HG03469 (cell line): ENCODE data around the gene CTLA4.

Experiments used
- ATAC-seq: cut with Tn5 transposase; IDR thresholded peaks from one replicate; pipeline ENCODE4 v1.9.1; 2021; ENCODE audit warnings: mild to moderate bottlenecking, moderate library complexity, moderate number of reproducible peaks; ENCODE audit not compliant: unreplicated experiment

The CTLA4 gene

DNA sequence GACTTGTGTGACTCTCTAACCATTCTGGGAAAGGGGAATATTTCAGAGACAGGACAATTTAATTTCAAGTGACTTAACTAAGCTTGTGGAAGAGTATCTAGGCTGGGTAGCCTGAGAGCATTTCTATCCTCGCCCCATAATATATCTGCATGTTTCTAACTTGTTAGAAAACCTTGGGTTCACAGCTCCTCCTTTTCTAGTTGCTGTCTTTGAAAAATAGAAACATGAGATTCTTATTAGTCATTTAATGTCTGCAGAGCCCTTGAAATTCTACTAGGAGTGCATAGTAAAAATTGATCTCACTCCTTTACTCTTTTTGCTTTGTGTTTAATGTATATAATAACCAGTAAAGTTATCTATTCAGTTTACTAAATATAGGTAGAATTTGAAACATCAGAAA, 22.4 kb downstream of the CTLA4 start:
- ATAC-seq, result no peak

DNA sequence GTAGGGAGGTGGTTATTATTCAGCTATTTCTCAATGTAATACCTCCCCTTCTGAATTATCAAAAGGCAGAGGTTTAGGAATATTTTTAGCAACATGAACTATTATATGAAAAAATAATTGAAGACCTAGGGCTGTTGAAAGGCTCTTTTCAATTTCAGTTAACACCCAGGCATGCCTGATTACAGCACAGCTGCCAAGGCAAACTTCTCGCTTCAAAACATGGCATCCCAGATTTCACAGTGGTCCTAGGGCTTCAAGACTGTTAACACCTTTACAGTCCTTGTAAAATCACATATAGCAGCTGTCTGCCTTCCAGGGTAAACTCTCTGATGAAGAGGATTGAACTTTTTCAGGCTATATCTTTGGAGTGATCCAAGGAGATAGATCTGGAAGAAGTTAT, 23.2 kb downstream of the CTLA4 start:
- no peak for ATAC-seq

DNA sequence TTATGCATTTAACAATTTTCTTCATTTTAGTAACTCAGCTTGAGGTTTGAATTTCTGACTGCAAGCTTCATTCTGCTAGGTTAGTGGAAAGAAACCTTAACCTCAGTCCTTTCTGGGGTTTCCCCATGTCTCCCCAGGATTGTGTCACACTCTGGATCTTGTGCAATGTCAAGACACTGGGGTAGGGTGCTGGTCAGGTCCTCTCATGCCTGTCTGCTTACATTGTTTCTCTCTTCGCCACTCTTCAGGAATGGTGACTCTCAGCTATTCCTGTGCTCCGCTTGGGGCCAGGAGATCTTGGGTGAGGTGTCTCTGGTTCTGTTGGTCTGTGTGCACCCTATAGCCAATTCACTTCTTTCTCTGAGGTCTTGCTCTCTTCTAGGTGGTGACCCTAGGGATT, 23.9 kb downstream of the CTLA4 start:
- no peak for ATAC-seq

DNA sequence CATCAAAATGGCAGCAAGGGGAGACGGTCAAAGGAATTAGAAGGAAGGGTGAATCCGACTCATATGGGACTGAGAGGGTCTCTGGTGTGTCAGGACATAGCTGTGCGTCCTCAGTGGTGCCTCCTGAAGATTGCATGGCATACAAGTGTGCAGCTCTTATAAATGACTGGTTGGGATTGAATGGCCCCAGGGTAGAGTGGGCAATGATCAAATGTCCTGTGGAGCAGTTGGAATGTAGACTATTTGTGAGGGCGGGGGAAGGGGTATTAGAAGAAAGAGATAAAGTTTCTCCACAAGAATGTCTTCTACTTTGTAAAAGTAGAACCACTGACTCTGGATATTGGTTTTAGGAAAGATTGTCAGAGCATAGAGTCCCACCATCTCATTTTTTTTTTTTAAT, 24.6 kb downstream of the CTLA4 start:
- ATAC-seq, result no peak

DNA sequence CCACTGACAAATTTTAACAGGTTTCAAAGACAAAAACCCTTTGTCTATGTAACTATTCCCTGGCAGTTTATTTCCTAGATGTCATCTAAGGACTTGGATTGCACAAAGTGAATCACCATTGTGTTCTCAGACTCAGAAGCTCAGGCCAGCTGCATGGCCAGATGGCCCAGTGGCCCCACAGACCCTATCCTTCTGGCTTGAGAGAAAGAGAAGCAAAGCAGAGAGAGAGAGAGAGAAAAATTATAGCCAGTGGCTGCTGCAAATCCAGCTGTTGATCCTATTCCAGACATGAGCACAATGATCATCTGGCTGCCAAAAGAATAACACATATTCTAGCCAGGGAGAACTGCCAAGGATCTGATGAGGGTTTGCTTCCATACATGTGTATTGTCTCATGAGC, 25.8 kb downstream of the CTLA4 start:
- no peak for ATAC-seq

DNA sequence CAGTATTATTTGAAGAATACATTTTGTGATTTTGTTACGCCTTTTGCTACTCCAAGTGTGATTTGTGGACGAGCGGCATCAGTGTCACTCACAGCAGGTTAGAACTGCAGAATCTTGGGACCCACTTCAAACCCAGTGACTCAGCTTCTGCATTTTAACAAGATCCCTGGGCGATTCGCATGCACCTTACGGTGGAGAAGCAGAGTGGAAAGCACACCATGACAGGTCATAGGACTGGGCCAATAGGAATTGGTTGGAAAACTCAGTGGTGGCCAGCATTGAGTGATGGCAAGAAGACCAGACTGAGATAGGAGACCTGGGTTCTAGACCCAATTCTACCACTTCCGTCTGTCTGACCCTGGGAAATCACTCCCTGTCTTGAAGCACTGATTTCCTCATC, 26.3 kb downstream of the CTLA4 start:
- ATAC-seq, result no peak

DNA sequence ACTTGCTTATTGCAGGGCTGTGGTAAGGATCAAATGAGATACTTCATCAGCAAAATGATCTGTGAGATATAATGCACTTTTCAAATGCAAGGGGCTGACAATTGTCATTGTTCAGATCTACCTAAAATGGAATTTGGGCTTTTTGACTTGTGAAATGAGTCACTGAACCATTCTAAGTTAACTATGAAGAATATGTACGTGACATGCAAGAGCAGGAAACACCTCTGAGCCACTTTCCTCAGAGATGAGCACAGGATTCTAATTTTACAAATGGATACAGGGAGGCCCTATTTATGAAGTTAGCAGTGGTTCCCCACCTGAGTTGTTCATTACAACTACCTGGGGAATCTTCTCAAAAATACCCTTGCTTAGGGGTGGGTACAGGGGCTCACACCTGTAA, 26.7 kb downstream of the CTLA4 start:
- ATAC-seq, result no peak

DNA sequence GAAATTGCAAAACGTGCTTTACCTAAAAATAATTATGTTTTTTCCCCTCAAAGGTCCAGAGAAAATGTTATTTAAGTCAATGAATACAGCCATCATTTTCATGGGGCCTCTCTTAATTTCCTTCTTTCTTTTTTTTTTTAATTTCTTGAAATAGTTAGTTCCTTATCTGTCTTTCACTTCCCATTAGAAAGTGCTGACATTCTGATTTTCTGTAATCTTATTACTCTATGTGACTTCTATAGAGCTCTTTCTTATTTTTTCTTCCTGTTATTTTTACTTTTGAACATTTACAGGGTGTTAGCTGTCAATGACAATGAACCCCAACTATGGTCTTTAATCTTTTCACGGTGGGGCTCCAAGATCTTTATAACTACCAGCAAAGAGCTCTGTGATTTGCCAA, 30.0 kb downstream of the CTLA4 start:
- no peak for ATAC-seq

DNA sequence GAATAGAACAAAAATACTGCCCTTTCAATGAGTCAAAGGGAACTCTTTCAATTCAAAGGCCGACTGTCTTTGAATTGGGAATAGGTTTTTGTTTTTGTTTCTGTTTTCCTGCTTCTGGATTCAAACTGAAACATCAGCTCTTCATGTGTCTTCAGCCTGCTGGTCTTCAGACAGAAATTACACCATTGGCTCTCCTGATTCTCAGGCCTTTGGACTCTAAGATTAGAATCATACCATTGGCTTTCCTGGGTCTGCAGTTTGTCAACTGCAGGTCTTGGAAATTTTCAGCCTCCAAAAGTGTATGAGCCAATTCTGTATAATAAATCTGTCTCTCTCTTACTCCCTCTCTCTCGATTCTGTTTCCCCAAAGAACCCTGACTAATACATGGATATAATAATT, 31.1 kb downstream of the CTLA4 start:
- no peak for ATAC-seq

DNA sequence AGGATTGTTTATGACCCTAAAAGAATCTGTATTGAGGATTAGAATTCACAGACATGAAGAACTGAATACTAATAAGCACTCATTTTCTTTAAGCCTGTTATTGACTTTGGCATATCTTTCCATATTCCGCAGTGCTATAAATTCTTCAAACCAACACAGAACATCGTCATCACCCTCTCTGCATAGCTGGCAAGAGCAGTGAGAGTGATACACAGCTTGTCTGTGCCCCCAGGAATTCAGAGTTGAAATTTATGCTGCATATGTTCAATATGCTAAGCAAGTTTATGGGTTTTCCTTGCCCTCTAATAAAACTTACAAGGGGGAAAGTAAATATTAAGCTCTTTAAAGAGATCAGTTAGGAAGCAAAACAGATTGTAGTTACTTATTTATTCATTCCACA, 32.7 kb downstream of the CTLA4 start:
- no peak for ATAC-seq

DNA sequence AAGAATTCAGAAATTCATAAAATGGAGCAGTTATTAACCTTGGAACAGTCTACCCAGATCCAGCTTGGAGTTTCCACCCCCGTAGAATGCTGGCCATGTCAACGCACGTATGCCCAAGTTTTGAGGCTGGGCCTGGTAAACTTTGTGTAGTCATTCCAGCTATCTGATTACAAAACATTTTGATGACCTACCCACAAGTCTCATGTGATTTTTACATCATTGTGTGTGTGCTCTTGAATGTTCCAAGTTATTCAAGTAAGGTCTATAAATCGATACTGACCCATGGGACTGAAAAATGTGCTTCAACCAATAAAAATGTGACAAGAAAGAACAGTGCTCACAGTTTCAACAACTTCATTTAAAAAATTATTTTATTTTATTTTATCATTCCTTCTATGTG, 36.5 kb downstream of the CTLA4 start:
- no peak for ATAC-seq

DNA sequence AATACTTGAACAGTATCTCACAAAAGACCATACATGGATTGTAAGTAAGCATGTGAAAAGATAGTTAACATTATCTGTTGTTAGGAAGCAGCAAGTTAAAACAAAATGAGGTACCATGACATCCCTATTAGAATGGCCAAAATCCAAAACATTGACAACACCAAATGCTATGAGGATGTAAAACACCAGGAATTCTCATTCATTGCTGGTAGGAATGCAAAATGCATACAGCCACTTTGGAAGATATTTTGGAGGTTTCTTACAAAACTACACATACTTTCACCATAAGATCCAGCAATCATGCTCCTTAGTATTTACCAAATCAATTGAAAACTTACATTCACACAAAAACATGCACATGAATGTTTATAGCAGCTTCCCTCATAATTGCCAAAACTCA, 38.1 kb downstream of the CTLA4 start:
- ATAC-seq, result no peak

DNA sequence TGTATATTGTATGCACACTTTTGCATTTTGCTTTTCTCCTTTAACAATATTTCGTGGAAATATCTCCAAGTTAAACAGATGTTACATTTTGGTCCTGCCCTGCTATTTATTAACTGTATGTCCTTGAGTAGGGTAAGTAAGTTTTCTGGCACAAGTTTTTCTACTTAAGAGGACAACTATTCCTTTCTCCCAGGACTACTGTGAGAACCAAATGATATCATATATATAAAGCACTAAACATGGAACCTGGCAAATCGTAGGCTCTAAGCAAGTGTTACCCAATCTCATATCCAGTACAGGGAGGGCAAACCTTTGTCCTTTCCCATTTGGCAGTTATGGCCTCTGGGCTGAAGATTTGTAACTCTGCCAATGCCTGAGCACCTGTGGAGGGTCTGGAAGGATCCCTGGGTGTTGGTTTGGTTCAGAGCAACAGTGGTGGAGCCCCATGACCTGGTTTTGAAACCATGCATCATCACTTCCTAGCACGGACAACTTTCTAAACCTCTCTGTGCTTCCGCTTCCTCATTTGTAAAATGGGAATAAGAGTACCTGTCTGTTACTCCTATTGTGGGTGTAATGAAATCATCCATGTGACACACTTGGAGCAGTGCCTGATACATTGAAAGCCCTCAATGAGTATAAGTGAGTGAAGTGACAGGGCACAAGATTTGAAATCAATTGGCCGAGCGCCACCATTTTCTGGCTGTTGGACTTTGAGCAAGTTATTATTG, 40.7 kb downstream of the CTLA4 start:
- ATAC-seq, result no peak

DNA sequence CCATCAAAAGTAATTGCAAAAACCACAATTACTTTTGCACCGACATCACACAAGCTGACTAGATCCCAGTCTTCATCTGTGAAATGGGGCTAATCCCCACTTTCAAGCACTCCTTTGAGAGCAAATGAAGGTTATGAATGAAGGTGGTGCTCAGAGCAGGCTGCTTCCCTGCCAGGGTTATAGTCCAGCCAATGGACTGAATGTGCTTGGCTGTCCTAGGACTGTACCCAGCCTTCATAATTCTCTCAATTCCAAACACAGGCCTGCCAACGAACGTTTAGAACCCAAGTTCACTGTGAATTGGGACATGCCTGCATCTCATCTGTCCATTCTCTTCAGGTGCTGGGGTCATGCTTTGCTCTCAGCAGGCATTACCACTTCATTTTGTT, 41.2 kb downstream of the CTLA4 start:
- ATAC-seq, result no peak

DNA sequence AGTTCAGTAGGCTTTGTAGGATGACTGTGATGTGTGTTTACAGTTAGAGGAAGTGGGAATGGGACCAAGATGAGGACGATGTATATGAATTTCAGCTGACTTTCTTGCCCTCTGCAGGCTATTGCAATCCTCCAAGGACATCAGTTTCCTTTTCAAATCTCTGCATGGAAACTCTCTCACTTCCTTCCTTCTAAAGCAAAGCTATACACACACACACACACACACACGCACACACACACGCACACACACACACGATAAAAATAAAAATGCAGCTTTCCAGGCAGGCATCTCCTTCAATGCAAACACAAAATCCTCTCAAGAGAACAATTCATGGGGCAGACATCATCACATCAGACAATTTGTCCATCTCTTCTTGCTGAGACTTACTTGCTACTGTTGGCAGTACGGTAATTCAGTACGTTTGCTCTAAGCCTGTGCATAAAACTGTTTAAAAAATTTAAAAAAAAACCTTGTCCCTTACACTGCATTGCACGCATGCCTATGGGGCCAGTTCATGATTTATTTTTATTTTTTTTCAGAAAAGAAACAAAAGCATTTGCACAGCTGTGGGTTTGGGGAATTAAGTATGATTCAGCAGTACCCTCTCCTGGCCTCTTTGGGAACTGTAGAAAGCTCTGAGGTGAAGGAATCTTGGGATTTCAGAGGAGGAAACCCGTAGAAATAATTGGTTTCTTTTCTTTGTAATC, 41.8 kb downstream of the CTLA4 start:
- ATAC-seq, result no peak

DNA sequence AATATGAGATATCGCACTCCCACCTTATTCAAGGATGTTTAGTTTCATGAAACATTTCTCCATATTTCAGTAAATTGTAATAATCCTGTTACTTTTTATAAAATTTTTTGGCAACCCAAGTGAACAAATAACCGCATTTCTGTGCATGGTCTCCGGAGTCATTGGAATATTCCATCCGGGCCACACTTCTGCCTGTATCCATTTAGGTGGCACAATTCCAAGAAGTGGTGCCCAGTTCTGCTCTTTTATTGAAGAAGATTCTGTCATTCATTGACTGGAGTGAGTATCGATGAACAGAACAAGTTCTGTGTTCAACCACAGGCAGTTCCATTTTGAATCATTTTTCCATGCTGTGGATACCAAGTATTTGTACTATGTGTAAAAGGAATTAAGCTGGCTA, 42.4 kb downstream of the CTLA4 start:
- ATAC-seq, result no peak

DNA sequence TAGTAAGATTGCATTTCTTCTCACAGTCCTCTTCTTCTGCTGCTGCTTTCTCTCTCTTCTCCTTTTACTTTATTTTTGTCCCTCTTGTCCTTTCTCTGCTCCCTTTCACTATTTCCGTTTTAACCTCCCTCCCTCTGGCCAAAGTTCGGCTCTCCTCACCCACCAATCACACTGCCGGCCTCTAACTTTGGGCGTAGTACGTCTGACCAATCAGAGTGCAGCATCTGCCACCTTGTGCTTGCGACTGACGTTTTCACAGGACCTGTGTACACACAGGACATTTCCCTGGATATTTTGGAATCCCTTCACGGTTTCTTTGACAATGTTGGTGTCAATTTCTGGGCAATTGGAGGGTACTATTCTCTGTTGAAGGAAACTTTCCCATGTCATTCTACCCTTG, 46.4 kb downstream of the CTLA4 start:
- no peak for ATAC-seq

DNA sequence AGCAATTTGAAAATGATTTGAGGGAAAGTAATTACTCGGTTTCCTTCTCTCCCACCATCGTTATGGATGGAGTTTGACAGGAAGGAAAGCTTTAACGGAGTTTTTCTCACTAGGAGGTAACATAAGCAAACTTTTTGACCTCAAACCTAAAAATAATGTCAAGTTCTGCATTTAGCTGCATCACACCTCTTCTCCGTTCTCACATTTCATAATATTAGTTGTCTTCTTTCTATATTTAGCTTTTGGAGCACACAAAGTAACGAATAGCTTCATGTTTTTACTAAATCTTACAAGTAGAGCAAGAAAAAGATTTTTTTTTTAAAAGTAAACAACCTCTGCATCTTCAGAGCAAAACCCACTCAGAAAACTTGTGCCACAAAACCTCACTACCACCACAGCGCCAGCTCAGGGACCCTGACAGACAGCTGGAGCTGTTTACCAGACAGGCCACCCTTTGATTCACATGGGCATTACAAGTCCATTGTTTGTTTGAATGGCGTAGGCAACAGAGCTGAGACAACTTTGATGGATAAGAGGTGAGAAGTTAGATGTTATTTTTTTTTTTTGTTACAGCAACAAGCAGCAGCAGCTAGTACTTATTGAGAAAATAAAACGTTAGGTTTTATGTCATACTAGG, 47.1 kb downstream of the CTLA4 start:
- no peak for ATAC-seq

DNA sequence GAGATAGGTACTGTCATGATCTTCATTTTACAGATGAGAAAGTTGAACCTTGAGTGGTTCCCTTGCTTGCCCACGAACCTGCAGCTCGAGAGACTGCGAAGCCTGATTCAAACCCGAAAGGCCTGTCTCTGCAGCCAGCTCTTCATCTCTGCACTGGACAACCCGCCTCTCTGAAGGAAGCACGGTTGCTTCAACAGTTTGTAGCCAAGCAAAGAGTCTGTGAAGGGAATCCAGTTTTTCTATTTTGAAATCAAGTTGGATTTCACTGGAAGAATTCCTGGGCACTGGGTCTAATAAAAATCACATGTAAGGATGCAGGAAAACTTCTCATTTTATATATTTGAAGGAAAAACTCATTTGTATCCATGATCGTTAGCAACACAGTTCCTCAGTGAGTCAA, 47.7 kb downstream of the CTLA4 start:
- ATAC-seq, result no peak

DNA sequence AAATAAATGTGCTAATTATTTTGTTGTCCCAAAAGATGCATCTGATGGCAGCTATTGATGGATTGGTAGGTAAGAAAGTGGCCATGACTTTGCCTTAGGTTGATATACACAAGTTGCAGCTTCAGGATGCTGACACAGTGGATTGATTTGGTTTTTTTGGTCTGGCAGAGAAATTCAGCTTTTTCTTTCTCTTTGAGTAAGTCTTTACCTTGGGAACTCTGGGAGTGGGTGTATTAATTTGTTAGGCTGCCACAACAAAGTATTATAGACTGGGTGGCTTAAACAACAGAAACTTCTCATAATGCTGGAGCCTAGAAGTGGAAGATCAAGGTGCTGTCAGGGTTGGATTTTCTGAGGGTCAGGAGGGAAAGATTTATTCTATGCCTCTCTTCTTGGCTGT, 49.2 kb downstream of the CTLA4 start:
- no peak for ATAC-seq

DNA sequence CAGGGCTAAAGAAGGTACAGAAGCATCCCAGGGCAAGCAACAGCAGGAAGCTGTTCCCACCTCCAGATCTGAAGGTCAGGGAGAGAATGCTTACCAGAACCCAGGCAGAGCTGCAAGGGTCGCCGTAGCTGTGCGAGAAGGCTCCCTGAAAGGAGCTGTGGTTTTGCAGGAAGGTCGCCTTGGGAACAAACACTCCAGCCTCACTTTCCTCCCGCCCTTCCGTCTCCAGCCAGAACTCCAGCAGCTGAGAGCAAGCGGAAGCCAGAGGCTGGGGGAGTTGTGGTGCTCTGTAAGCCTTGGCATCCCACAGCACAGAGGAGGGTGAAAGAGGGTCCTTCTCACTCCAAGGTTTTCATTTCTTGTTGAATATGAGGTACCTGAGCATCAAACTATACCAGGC, 50.7 kb downstream of the CTLA4 start:
- no peak for ATAC-seq

DNA sequence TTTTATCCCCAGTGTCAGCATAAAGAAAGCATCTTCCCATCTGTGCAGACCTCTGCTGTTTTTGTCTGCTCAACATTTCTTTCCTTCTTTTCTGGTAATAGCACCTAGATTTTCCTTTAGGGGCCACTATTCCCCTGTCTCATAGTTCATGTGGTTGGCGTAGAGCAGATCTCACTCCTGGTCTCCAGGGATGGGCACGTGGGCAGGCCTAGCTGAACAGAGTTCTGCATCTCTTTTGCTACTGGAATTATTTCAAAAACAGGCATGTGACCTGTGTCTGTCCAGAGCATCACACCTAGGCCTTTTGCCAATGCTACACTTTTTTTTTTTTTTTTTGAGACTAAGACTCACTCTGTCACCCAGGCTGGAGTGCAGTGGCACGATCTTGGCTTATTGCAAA, 51.3 kb downstream of the CTLA4 start:
- no peak for ATAC-seq
